ENCODE results near the gene TIA1.
"Not testable (repeated sequence)": the region's sequence is repeated elsewhere in the genome, so short reads cannot be mapped to it uniquely, and the experiment has no call there.

The TIA1 gene

DNA sequence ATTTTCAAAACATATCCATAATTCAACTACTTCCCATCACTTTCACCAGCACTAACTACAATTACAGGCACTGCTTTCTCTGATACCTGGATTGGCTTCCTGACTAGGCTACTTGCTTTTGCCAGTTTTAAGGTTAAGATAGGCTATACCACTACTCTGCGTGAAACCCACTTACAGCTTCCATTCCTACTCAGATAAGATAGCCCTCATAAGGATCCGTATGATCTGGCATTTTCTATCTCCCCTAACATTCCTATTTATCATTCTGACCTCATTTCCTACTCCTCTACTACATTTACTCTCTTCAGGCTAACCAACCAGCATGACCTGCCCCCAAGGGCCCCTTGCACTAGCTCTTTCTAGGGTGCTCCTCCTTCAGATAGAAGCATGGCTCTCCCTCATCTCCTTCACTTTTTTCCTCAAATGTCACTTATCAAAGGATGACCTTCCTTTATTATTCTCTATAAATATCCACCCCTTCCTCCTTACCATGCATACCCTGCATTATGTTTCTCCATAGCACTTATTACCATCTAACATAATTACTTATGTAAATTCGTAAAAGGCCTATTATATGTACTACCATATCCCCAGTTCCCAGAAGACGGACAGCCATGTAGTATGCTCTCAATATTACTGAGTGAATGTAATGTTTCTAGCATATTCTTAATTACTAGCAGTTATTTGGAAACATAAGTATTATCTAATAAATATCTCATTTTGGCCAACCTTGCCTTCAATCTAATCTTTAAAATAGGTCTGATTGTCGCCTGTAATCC, 4.4 kb downstream of the TIA1 start:
- peaks cover 50% of the 10 kb centered on the region for H3K4me1 Mint-ChIP-seq (ENCODE audit: low read depth)
- H3K27me3 Mint-ChIP-seq = no peaks in the 10 kb centered on the region
- DNase-seq = no peak
- peak overlapping the region; percentile 67 for H3K27ac Mint-ChIP-seq
- no peaks in the 10 kb centered on the region for H3K9me3 Mint-ChIP-seq
- H3K4me3 Mint-ChIP-seq = no peak overlapping the region
- peaks cover 78% of the 10 kb centered on the region for H3K36me3 Mint-ChIP-seq (ENCODE audit: low read depth)

- Mint-ChIP-seq H3K27ac (peak overlapping the region; percentile 67), H3K4me1 (ENCODE audit: low read depth) (peaks cover 46% of the 10 kb centered on the region), H3K36me3 (ENCODE audit: low read depth) (peaks cover 71% of the 10 kb centered on the region), H3K4me3 (no peak overlapping the region), H3K9me3 (no peaks in the 10 kb centered on the region), H3K27me3 (no peaks in the 10 kb centered on the region)
- DNase-seq = no peak
Measured at GRCh38 chr2:70242552-70242951, 5.9 kb downstream of the TIA1 start.

GRCh38 chr2:70241340-70241739, 7.1 kb downstream of the TIA1 start:
- DNase-seq = no peak
- Mint-ChIP-seq H3K27ac (peak overlapping the region; percentile 26), H3K36me3 (ENCODE audit: low read depth) (peaks cover 69% of the 10 kb centered on the region), H3K4me1 (ENCODE audit: low read depth) (peaks cover 44% of the 10 kb centered on the region), H3K4me3 (no peak overlapping the region), H3K27me3 (no peaks in the 10 kb centered on the region), H3K9me3 (no peaks in the 10 kb centered on the region)

GRCh38 chr2:70240599-70240998, 7.8 kb downstream of the TIA1 start:
- Mint-ChIP-seq H3K36me3 (ENCODE audit: low read depth) (peaks cover 68% of the 10 kb centered on the region), H3K27ac (no peak overlapping the region), H3K4me3 (no peak overlapping the region), H3K9me3 (no peaks in the 10 kb centered on the region), H3K4me1 (ENCODE audit: low read depth) (peaks cover 38% of the 10 kb centered on the region), H3K27me3 (no peaks in the 10 kb centered on the region)
- no peak for DNase-seq

GRCh38 chr2:70233926-70234325, 14.5 kb downstream of the TIA1 start:
- peaks cover 76% of the 10 kb centered on the region for H3K36me3 Mint-ChIP-seq (ENCODE audit: low read depth)
- no peaks in the 10 kb centered on the region for H3K27me3 Mint-ChIP-seq
- H3K4me1 Mint-ChIP-seq (ENCODE audit: low read depth) = no peaks in the 10 kb centered on the region
- H3K4me3 Mint-ChIP-seq = no peak overlapping the region
- no peak for DNase-seq
- no peaks in the 10 kb centered on the region for H3K9me3 Mint-ChIP-seq
- H3K27ac Mint-ChIP-seq = no peak overlapping the region

GRCh38 chr2:70226781-70227180, 21.6 kb downstream of the TIA1 start:
- Mint-ChIP-seq H3K27ac (peak overlapping the region; percentile 28), H3K36me3 (ENCODE audit: low read depth) (peaks cover 81% of the 10 kb centered on the region), H3K4me3 (no peak overlapping the region), H3K27me3 (no peaks in the 10 kb centered on the region), H3K4me1 (ENCODE audit: low read depth) (peaks cover 13% of the 10 kb centered on the region), H3K9me3 (no peaks in the 10 kb centered on the region)
- no peak for DNase-seq

DNA sequence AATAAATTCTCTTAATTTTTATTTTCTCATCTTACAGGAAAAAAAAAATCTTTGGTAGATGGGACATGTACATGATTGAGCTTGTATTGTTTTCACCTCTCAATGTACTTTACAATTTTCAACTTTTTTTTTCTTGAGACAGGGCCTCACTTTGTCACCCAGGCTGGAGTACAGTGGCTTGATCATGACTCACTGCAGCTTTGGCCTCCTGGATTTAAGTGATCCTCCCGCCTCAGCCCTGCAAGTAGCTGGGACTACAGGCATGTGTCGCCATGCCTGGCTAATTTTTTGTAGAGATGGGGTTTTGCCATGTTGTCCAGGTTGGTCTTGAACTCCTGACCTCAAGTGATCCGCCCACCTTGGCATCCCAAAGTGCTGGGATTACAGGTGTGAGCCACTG, 25.1 kb downstream of the TIA1 start:
- not testable (repeated sequence) for H3K27me3 Mint-ChIP-seq, H3K4me3 Mint-ChIP-seq, DNase-seq, H3K9me3 Mint-ChIP-seq, H3K27ac Mint-ChIP-seq
- H3K4me1 Mint-ChIP-seq (ENCODE audit: low read depth) = peaks cover 25% of the 10 kb centered on the region
- peaks cover 83% of the 10 kb centered on the region for H3K36me3 Mint-ChIP-seq (ENCODE audit: low read depth)

DNA sequence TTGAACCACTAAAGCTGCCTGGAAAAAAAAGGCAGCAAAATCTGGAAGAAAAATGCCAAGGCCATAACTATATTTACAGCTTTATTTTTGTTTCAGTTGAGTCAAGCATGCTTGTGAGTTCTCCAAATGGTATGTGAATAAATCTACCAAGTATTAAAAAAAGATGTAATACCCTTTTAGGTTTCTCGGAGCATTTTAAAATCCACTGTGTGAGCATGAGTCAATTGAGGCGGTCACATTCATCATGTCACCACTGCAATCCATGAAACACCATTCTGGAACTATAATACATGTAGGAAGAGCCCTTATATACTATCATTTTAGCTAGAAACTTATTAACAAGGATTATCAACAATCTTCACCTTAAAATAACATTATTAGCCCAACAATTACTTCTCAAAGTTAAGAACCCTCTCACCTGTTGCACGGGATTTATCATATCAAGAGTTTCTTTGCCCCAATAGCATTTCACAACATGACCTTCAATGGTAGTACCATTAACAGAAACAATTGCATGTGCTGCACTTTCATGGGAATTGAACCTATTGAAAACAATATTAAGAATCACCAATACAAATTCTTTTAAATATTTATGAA, 33.4 kb downstream of the TIA1 start:
- DNase-seq = no peak
- Mint-ChIP-seq H3K4me1 (ENCODE audit: low read depth) (peaks cover 31% of the 10 kb centered on the region), H3K36me3 (ENCODE audit: low read depth) (peaks cover 88% of the 10 kb centered on the region), H3K27ac (no peak overlapping the region), H3K4me3 (no peak overlapping the region), H3K27me3 (no peaks in the 10 kb centered on the region), H3K9me3 (no peaks in the 10 kb centered on the region)

DNA sequence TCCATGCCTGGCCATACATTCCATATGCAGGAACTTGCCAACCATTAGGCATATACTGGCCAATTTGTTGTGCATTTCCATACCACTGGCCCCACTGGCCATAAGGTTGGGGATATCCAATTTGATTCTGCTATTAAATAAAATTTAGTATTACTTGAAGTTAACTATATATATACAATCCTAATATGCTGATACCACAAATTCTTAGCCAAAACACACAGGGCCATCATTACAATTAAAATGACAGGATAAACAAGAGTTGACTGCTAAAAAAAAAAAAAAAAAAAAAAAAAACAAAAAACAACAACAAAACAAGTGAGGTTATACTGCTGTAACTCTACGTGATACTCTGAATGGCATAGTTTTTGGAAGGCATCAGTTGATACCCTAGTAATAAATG, 34.1 kb downstream of the TIA1 start:
- H3K4me3 Mint-ChIP-seq = no peak overlapping the region
- DNase-seq = no peak
- peaks cover 35% of the 10 kb centered on the region for H3K4me1 Mint-ChIP-seq (ENCODE audit: low read depth)
- no peaks in the 10 kb centered on the region for H3K27me3 Mint-ChIP-seq
- H3K36me3 Mint-ChIP-seq (ENCODE audit: low read depth) = peaks cover 89% of the 10 kb centered on the region
- no peak overlapping the region for H3K27ac Mint-ChIP-seq
- no peaks in the 10 kb centered on the region for H3K9me3 Mint-ChIP-seq

DNA sequence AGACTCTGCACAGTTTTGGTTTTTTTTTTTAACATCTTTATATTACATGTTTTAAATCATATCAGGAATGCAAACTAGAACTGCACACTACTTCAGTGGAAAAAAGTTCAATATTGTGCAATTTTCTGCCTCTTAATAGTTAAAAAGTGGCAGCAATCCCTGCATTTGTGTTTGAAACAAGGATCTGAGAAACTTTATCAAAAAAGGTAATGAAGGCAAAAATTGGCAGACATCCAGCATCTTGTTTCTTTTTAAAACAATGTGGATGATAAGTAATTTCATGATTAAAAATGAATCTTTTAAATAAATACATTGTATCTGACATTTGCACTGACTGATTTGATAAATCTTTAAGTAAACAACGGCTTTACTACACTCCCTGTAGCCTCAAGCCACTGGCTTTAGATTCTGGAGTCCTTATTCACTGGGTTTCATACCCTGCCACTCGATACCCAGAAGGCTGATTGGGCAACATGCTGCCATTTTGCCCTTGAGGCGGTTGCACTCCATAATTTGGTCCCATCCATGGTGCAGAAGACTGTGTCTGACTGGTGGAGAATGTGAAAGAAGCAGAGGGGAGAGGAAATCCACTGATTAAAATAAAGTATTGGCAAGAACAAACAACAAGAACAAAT, 36.0 kb downstream of the TIA1 start:
- peaks cover 80% of the 10 kb centered on the region for H3K36me3 Mint-ChIP-seq (ENCODE audit: low read depth)
- no peak overlapping the region for H3K4me3 Mint-ChIP-seq
- peak overlapping the region; percentile 76 for H3K27ac Mint-ChIP-seq

DNA sequence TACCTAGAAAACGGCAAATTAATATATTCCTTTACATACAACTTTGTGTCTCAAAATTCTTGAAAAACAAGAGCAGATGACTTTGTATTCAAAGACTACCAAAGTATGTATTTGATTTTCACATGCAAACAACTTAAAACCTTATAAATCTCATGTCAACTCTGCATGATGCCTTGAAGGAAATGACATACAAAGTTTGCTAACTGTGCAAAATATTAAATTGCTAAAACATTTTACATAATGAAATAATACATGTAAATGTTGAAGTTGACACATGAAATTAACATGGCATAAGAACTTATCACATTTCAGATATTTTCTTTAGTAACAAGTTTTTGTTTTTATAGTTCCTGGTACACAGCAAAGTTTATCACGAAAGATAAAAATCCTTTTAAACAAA, 36.8 kb downstream of the TIA1 start:
- no peak overlapping the region for H3K4me3 Mint-ChIP-seq
- peaks cover 22% of the 10 kb centered on the region for H3K4me1 Mint-ChIP-seq (ENCODE audit: low read depth)
- DNase-seq = no peak
- no peaks in the 10 kb centered on the region for H3K27me3 Mint-ChIP-seq
- peak overlapping the region; percentile 77 for H3K27ac Mint-ChIP-seq
- peaks cover 74% of the 10 kb centered on the region for H3K36me3 Mint-ChIP-seq (ENCODE audit: low read depth)
- H3K9me3 Mint-ChIP-seq = no peaks in the 10 kb centered on the region

More for the DNA sequence above, 36.0 kb downstream of the TIA1 start:
- no peaks in the 10 kb centered on the region for H3K27me3 Mint-ChIP-seq
- no peak for DNase-seq
- H3K4me1 Mint-ChIP-seq (ENCODE audit: low read depth) = peaks cover 22% of the 10 kb centered on the region
- H3K9me3 Mint-ChIP-seq = no peaks in the 10 kb centered on the region

DNA sequence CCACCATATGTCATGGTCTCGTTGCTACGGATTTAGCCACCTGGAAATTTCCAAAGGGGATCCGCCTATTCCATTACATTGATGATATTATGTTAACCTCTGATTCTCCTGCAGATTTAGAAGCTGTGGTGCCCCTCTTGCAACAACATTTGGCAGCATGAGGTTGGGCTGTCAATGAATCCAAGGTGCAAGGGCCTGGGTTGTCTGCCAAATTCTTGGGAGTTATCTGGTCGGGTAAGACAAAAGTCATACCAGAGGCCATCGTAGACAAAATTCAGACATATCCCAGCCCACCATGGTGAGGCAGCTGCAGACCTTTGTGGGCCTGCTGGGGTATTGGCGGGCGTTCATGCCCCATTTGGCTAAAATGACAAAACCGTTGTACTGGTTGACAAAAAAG, 44.0 kb downstream of the TIA1 start:
- Mint-ChIP-seq H3K9me3 (no peaks in the 10 kb centered on the region), H3K36me3 (ENCODE audit: low read depth) (peaks cover 11% of the 10 kb centered on the region), H3K4me1 (ENCODE audit: low read depth) (no peaks in the 10 kb centered on the region), H3K27ac (no peak overlapping the region), H3K4me3 (no peak overlapping the region), H3K27me3 (no peaks in the 10 kb centered on the region)
- no peak for DNase-seq

GRCh38 chr2:70203086-70203485, 45.3 kb downstream of the TIA1 start:
- Mint-ChIP-seq H3K4me1 (ENCODE audit: low read depth) (no peaks in the 10 kb centered on the region), H3K27me3 (no peaks in the 10 kb centered on the region), H3K36me3 (ENCODE audit: low read depth) (peaks cover 3% of the 10 kb centered on the region), H3K9me3 (no peaks in the 10 kb centered on the region), H3K27ac (no peak overlapping the region), H3K4me3 (no peak overlapping the region)
- no peak for DNase-seq

- Mint-ChIP-seq H3K36me3 (ENCODE audit: low read depth) (no peaks in the 10 kb centered on the region), H3K4me1 (ENCODE audit: low read depth) (no peaks in the 10 kb centered on the region), H3K9me3 (no peaks in the 10 kb centered on the region), H3K4me3 (no peak overlapping the region), H3K27ac (no peak overlapping the region), H3K27me3 (no peaks in the 10 kb centered on the region)
- DNase-seq = no peak
Measured at GRCh38 chr2:70202236-70202806, 46.1 kb downstream of the TIA1 start.

GRCh38 chr2:70201831-70202230, 46.6 kb downstream of the TIA1 start:
- Mint-ChIP-seq H3K36me3 (ENCODE audit: low read depth) (no peaks in the 10 kb centered on the region), H3K4me1 (ENCODE audit: low read depth) (no peaks in the 10 kb centered on the region), H3K27me3 (no peaks in the 10 kb centered on the region), H3K27ac (no peak overlapping the region), H3K9me3 (no peaks in the 10 kb centered on the region), H3K4me3 (no peak overlapping the region)
- DNase-seq = no peak

All from activated T-cell treated with anti-CD3 and anti-CD28 coated beads, Interleukin-2, amount 50 U/mL, for 24 hours (primary cell).